Pancreas (tissue), 10 donors: ENCODE data around the gene AATF. TPM values are rescaled to one million over a fixed set of nuclear protein-coding genes. Genes with fewer than 3 reads are reported as not detected.

Experiments
- ATAC-seq, 4 donors: fragments of 200-7000 bp; cut with Tn5 transposase; one replicate each; pipeline versions ENCODE4 v1.8.0 to v1.9.1; 2020; ENCODE audit warnings: mild to moderate bottlenecking in 4 of 4, moderate library complexity in 4 of 4
- DNase-seq, 6 donors: peaks; one replicate each; pipeline ENCODE4 v3.0.0-alpha.2; 2020
- FAIRE-seq: peaks from 2 replicates; lab custom pipeline; 2012; peaks lifted over from hg19 to GRCh38; lab: Jason Lieb, UNC
- H3K27ac ChIP-seq, 4 donors: fragments of 200-600 bp; sonication (generic); 1 replicate in 3 of 4; 2 replicates in 1 of 4; pipeline versions ENCODE4 v1.5.0 to v1.8.0; 2020
- H3K27me3 ChIP-seq, 4 donors: fragments of 200-600 bp; one replicate each; pipeline ENCODE4 v1.8.0; 2021
- H3K36me3 ChIP-seq, 3 donors: fragments of 200-600 bp; sonication (generic) in 1 of 3; one replicate each; pipeline versions ENCODE4 v1.5.0 to v1.8.0; 2020 to 2021
- H3K4me1 ChIP-seq, 3 donors: fragments of 200-600 bp; one replicate each; pipeline ENCODE4 v1.8.0; 2021
- H3K4me3 ChIP-seq, 4 donors: fragments of 200-600 bp; sonication (generic) in 2 of 4; one replicate each; pipeline versions ENCODE4 v1.5.0 to v1.8.0; 2020 to 2021
- H3K9me3 ChIP-seq, 4 donors: fragments of 200-600 bp; one replicate each; pipeline ENCODE4 v1.8.0; 2021
- CTCF ChIP-seq, 4 donors: fragments of 200-600 bp; sonication (generic) in 3 of 4; IDR thresholded peaks; one replicate each; pipeline versions ENCODE4 v1.5.0 to v1.8.0; 2021; ENCODE audit warnings: antibody characterized with exemption in 4 of 4
- WGBS, 2 donors: extraction: QIAGEN DNeasy Blood & Tissue Kit; methylation state at CpG; one replicate each; pipeline ENCODE4 v1.1.7; 2013; 5-methylcytosine and 5-hydroxymethylcytosine counted together
- intact Hi-C, 3 donors: fragments of 100-400 bp; cut with DNase I; formaldehyde crosslinking; loops; one replicate each; pipeline versions ENCODE4 v1.11.1 to v1.14.2; 2022
- polyA plus RNA-seq, 2 donors: library from polyadenylated mRNA; stranded (reverse); fragments of 200-250 nt; gene quantifications; one replicate each; pipeline ENCODE4 v1.2.3, GENCODE V29; 2013
- total RNA-seq, 6 donors: library from RNA; stranded (reverse); fragmentation: NEBNext Ultra II Directional in 4 of 6; extraction: Animal tissue kit (Norgen Biotek cat#: 25700) in 4 of 6; gene quantifications; one replicate each; pipeline versions ENCODE4 v1.2.1 to v1.2.4, GENCODE V29; 2021 to 2023
- donor health status: healthy with polysubstance abuse.
- donor health status: DM: no; HTN: no; CAD: no; lungs with moderate emphysema.
- donor health status: DM: no; HTN: no; CAD: no.
- donor health status: control.
- donor health status: control.
- donor health status: Bipolar disorder and iron deficiency.
- donor health status: DM: yes; HTN: yes; CAD: no.
- donor health status: DM: no; HTN: no; CAD: no.
- donor health status: DM: no; HTN: no; CAD: no.
- donor health status: DM: yes; HTN: yes; CAD: no.

The AATF gene
- total and polyA plus RNA-seq, 8 donors, result 20.1 to 38.4 (median 28.5) TPM

- peaks cover 8 to 25% (median 10%) of the 10 kb centered on the region in 3 donors for H3K4me1 ChIP-seq
- FAIRE-seq (no peak), ATAC-seq (no peak), DNase-seq (no peak)
- H3K36me3 ChIP-seq, result no peaks in the 10 kb centered on the region
- H3K9me3 ChIP-seq, result no peaks in the 10 kb centered on the region
- no peak for TF ChIP-seq CTCF (IDR thresholded peaks at IDR 0.05)
- intact Hi-C loops, result no loop called here
- no peak overlapping the region for H3K27ac ChIP-seq
- H3K27me3 ChIP-seq, result peaks cover 0 to 66% (median 13%) of the 10 kb centered on the region in 4 donors
- WGBS, 2 donors, result 44 to 45% methylated on average over 16 of the region's 16 CpGs
- H3K4me3 ChIP-seq, result no peak overlapping the region
Observed at GRCh38 chr17:36929851-36930582, 18.7 kb upstream of the AATF start.

GRCh38 chr17:36930583-36930900 is 18.2 kb upstream of the AATF start:
- Histone ChIP-seq H3K27ac (no peak overlapping the region), H3K27me3 (peaks cover 0 to 71% (median 16%) of the 10 kb centered on the region in 4 donors), H3K36me3 (no peaks in the 10 kb centered on the region), H3K4me1 (peaks cover 8 to 30% (median 10%) of the 10 kb centered on the region in 3 donors), H3K4me3 (no peak overlapping the region), H3K9me3 (no peaks in the 10 kb centered on the region)
- FAIRE-seq (no peak), ATAC-seq (no peak), DNase-seq (no peak)
- 64 to 83% methylated on average over 1 of the region's 1 CpG for WGBS, 2 donors
- no peak for TF ChIP-seq CTCF (IDR thresholded peaks at IDR 0.05)
- intact Hi-C loops, result no loop called here

GRCh38 chr17:36931096-36931696 is 17.6 kb upstream of the AATF start:
- no peaks in the 10 kb centered on the region for H3K9me3 ChIP-seq
- DNase-seq, result no peak

DNA sequence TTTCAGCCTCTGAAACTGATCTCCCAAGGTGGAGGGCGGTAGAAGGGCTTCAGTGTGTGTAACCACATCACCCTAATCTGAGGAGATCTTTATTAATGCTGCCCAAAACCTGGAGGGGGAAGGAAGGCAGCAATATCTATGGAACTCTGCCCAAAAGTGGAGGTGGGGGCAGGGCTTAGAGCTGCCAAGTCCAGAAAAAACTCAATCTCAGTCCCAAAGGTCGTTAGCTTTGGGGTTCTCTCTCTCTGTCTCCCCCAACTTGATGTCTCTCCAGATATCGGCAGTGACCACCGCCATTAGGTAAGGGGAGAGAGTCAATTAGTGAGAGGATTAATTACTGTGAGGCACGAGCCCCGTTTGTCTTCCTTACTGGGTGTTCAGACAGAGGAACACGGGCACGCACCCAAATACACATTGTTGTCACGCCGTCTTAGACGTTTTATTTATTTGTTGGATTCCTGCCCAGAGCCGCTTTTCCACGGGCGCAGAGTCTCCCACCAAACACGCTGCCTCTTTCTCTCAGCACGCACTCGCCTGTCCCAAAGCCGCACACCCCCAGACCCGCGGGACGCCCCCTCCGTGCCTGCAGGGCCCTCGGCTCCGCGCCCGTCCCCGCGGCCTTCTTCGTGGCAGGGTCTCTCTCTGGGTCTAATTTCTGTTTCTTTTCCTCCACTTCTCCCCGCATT is 16.9 kb upstream of the AATF start:
- peak in 1 of 6 donors; percentile 60 for DNase-seq
- TF ChIP-seq CTCF (IDR thresholded peaks at IDR 0.05), result no peak

More at GRCh38 chr17:36931096-36931696, 17.6 kb upstream of the AATF start:
- ATAC-seq (no peak), FAIRE-seq (no peak)
- Histone ChIP-seq H3K36me3 (no peaks in the 10 kb centered on the region), H3K4me3 (no peak overlapping the region), H3K4me1 (peaks cover 8 to 37% (median 10%) of the 10 kb centered on the region in 3 donors), H3K27ac (no peak overlapping the region), H3K27me3 (peaks cover 0 to 77% (median 18%) of the 10 kb centered on the region in 4 donors)
- 49 to 54% methylated on average over 7 of the region's 7 CpGs for WGBS, 2 donors
- intact Hi-C loops, result no loop called here
- TF ChIP-seq CTCF (IDR thresholded peaks at IDR 0.05), result no peak

More for the DNA sequence above, 16.9 kb upstream of the AATF start:
- no peaks in the 10 kb centered on the region for H3K36me3 ChIP-seq
- peaks cover 0 to 83% (median 21%) of the 10 kb centered on the region in 4 donors for H3K27me3 ChIP-seq
- ATAC-seq (no peak), FAIRE-seq (no peak)
- H3K27ac ChIP-seq, result no peak overlapping the region
- intact Hi-C loops, result no loop called here
- 3 to 4% methylated on average over 30 of the region's 30 CpGs for WGBS, 2 donors
- no peaks in the 10 kb centered on the region for H3K9me3 ChIP-seq
- peak overlapping the region in 1 of 4 donors; percentile 30 for H3K4me3 ChIP-seq
- H3K4me1 ChIP-seq, result peaks cover 8 to 42% (median 10%) of the 10 kb centered on the region in 3 donors
